ENCODE measurements around the gene ANOS1. TPM values are rescaled to one million over a fixed set of nuclear protein-coding genes. Genes with fewer than 3 reads are reported as not detected.

The ANOS1 gene
- total RNA-seq, 1 donor from 2014 or later = 15.9 TPM

DNA sequence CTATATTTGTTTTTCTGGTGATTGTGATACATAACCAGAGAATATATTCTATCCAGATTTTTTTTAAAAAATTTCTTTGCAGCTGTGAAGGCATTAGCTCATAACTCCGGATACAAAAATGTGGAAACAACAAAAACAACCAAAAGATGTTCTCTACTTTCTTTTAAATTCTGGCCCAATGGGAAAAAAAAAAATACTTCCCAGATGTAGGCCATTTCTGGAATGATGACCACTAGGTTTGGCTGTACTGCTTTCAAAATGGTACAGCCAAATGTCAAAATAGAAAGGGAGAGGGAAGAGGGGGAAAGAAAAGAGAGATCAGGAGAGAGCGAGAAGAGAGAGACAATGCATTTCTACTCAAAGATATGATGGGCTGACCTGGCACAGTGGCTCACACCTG is 14.6 kb downstream of the ANOS1 start:
- DNase-seq = no peak

DNA sequence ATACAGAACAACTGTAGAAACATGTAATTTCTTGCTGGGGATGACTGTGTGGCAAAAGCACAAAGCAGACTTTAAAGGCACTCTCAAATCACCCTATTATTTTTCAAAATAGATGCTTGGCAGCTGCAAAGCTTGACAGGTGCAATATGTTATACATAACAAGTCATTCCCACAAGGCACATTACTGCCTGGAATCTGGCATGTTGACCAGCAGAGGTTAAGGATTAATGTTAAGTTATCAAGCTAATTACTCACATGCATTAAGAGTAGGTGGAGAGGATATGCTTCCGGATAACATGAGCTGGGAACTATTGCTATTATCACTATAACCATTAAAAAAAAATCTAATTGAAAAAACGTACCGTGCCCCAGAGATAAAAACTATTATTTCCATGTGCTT is 17.8 kb downstream of the ANOS1 start:
- no peak for DNase-seq

DNA sequence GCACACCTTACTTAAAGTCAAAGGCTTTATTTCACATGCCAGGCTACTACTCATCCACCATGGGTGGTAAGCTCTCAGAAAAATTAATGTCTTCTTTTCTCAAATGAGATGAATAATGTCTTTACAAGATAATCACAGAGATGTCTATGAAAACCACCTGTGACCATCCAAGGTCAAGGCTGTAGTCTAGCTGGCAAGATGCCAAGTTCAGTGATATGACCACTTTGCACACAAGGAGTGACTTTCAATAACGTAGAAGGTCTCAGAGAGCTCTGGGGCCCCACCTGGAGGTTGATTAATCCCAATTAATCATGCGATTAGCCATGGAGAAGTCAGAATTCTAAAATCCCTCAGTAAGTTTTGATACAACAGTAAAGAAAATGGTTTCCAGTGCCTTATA is 20.5 kb downstream of the ANOS1 start:
- no peak for DNase-seq

DNA sequence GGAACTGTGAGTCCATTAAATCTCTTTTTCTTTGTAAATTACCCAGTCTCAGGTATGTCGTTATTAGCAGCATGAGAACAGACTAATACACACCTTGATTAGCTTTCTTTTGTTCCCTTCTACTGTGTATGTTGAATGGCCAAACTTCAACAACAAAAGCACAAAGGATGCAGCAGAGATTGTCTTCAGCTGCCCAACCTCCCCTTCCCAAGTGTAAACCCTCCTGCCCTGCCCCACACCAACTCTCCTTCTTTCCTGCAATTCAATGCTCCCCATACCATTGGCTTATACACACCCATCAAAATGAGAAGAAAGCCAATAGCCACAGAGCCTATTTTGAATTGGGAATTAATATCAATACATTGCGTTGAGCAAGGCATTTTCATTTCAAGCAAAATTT is 27.8 kb downstream of the ANOS1 start:
- no peak for DNase-seq

GRCh38 chrX:8692871-8693270 is 39.1 kb downstream of the ANOS1 start:
- DNase-seq = peak; percentile 1

GRCh38 chrX:8689473-8689872 is 42.5 kb downstream of the ANOS1 start:
- DNase-seq = no peak

DNA sequence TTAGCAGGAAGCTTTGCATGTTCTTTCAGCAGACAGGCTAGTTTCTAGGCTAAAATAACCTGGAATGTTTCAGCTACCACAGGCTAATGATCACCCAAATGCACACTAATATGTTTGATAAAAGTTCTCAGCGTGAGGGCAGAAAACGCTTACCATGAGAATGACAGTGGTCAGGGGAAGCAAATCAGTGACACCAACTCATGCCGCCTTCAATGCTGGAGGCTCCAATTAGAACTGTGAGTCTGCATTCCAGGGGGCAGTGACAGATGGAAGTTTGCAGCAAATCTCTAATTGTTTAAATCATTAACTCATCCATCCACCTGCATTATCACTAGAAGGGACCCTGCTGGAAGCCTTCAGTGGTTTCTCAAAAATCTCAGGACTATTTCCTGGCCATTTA is 43.2 kb downstream of the ANOS1 start:
- no peak for DNase-seq

GRCh38 chrX:8684201-8684965 is 47.6 kb downstream of the ANOS1 start:
- DNase-seq = no peak

DNA sequence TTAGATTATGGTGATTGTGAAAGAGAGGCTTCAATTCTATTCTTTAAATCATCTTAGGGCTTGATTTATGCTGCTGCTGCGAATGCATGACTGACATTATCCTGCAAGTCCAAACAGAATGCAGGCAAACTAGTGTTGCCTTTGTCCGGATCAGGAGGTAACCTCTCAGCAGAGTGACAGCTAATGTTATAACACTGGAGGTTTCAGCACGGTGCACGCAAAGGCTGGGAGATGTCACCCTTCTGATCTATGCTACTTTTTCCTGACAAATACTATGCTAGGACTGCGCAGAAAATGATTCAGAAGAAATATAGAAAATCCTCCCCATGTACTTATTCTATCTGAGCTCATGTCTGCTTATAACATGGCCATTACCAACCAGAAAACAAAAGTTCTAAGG is 48.2 kb downstream of the ANOS1 start:
- DNase-seq = no peak

DNA sequence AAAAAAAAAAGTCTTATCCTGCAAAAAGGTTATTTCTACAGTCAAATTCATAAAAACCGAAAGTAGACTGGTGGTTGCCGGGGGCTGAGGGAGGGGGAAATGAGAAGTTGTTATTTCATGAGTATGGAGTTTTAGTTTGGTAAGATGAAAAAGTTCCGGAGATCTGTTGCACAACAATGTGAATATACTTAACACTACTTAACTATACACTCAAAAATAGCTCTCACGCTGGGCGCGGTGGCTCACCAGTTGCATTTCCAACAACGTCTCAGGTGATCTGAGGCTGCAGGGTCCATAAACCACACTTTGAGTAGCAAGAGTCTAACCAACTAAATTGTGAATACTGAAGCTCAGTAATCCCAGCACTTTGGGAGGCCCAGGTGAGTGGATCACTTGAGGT is 52.4 kb downstream of the ANOS1 start:
- DNase-seq = no peak

DNA sequence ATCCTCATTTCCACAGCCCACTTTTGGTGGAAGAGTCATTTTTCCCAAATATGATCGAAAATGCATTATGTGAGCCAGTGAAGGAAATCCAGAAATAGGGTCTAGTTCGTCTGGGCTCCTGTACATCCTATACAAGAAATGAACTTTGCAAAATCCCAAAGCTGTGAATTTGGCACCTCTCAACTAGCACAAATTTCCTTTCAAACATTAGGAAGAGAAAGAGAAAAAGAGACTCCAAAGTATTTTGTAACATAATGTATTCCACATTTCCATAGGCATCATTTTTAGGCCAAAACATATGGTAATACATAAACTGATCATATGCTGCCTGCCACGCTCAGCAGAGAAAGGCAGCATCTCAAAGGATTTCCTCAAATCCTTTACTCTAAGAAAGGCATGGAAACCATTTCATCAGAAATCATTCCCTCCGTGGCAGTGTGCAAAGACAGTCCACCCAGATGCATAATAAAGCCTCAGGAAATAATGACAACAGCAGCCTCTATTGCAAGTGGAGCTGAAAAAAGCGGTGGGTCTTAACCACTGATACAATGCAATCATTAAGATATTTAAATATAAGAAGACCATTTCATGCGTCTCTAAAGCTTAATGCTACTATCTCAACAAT is 56.8 kb downstream of the ANOS1 start:
- DNase-seq = peak; percentile 81

GRCh38 chrX:8673201-8673600 is 58.7 kb downstream of the ANOS1 start:
- DNase-seq = peak; percentile 17

GRCh38 chrX:8672176-8672575 is 59.8 kb downstream of the ANOS1 start:
- no peak for DNase-seq

DNA sequence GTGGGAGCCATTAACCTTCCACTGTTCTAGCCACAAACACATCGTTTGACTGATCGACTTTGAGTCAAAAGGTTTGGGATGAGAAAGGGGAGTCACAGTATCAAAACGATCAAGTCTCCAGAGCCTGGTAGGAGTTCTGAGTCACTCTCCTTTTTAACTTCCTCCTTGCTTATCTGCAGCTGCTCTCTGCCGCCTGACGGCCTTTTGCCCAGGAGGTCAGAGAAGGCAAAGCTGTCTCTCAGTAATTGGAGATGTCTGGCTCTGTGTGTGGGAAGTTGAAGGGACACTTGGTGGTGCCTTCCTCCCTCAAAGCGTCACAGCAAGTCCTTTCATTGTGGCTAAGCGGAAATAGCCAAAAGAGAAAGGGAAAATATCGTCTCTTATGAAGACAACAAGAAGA is 63.1 kb downstream of the ANOS1 start:
- no peak for DNase-seq

DNA sequence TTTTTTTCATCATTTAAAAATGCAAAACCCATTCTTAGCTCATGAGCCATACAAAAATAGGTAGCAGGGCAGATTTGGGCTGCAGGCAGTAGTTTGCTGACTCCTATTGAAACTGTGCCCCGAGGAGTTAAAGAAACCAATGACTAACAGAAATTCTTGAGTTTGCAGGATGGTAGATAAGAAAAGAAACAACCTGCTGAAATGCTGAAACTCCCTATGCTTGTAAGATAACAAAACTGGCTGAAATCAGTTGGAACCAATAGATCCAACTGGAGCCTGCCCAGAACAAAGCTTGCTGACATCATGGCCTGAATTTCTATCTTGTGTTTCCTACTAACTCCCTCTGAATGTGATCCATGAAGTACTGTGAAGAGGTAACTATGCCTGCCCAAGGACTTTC is 68.6 kb downstream of the ANOS1 start:
- no peak for DNase-seq

- DNase-seq = no peak
Measured at GRCh38 chrX:8657883-8658282, 74.1 kb downstream of the ANOS1 start.

- no peak for DNase-seq
Measured at GRCh38 chrX:8653956-8654355, 78.0 kb downstream of the ANOS1 start.

GRCh38 chrX:8649969-8650368 is 82.0 kb downstream of the ANOS1 start:
- no peak for DNase-seq

DNA sequence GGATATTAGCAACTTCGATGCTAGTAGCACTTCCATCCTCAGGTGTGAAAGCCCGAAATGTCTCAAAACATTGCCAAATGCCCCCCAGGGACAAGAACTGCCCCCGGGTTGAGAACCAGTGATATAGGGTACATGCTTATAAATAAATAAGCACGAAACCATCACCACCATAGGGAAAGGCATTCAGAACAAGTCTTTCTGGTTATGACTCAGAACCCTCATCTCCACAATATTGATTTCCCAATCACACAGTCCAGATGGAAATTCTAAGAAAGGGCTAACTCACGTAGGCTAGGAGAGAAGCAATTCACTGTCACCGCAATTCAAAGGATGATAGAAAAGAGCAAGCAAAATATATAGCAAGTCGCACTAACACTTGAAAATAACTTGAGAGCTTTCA is 84.8 kb downstream of the ANOS1 start:
- DNase-seq = no peak

DNA sequence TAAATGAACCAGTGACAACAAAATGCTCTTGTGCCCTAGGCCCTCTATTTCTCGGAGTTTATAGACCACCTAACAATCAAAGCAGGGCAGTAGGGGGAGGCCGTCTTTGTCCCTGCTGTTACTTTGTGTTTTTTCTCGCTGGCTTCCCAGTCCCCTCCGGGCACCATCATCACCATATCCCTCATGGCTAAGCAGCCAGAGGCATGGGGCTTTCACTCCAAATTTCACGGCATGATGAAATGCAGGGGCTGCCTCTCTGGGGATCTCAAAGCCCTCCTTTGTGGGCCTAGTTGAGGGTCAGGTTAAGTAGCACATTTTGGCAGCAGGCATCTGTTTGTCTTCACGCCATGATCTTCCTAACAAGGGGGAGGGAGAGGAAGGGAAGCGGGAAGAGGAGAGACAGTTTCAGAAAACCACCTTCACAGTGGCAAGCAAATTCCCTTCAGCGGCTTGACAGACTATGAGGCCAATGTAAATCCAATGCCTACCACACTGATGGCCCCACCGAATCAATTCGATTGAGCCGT is 91.9 kb downstream of the ANOS1 start:
- no peak for DNase-seq

- no peak for DNase-seq
Measured at GRCh38 chrX:8636497-8636896, 95.4 kb downstream of the ANOS1 start.

DNA sequence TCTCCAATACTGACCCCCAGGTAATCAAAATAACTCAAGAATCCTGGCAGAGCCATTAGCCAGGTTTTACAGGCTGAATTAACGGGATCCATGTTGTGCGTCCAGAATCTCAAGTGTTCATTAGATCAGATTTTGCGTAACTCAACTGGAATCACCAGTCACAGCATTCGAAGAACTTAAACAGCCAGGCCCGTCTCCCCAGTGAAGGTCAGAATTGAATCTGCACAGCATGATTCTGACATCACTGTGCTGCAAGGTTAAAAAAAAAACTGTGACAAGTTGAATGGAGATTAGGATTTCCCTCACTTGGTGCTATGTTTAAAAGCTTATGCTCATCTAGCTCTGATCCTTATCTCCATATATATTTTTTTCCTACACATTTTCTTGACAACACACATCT is 96.1 kb downstream of the ANOS1 start:
- DNase-seq = no peak

DNA sequence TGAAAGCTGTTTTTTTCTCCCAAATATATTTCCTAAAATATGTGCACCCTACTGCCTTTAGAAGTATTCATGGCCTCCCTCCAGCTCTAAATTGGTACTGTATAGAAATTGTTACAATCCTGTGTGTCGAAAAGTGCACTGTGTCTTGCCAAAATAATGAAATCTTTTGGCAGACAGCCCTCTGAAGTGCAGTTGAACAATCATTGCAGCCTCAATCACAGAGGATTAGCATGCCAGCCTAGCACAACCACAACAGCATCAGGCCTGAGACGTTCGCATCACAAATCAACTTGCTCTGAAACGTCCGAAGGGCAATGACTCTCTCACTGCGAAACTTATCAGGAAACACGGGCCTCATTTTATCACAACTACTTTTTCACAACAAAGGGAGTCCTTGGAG is 99.0 kb downstream of the ANOS1 start:
- DNase-seq = no peak

- DNase-seq = no peak
Measured at GRCh38 chrX:8629871-8630270, 102.1 kb downstream of the ANOS1 start.

All from skin of body (tissue), 2 donors.